HL-60 (cell line): ENCODE measurements around the gene MARCO.

ENCODE experiments used
- DNase-seq, 2 experiments: peaks; one replicate each; pipeline ENCODE4 v3.0.0-alpha.2; 2010 to 2020; ENCODE audit warnings: low read depth in 1 of 2, low spot score in 1 of 2
- H3K27ac ChIP-seq: fragments of 250-450 bp; sonication (Bioruptor Pico); replicated peaks from 2 replicates; pipeline ENCODE4 v1.5.1; 2020; ENCODE audit warnings: mild to moderate bottlenecking, moderate library complexity
- H3K27me3 ChIP-seq: fragments of 250-450 bp; sonication (Bioruptor Pico); 2 replicates; pipeline ENCODE4 v1.5.1; 2021; ENCODE audit warnings: mild to moderate bottlenecking, moderate library complexity; ENCODE audit not compliant: insufficient read depth, poor library complexity, severe bottlenecking
- H3K4me3 ChIP-seq: replicated peaks from 2 replicates; pipeline ENCODE4 v1.5.1; 2011; ENCODE audit warnings: mild to moderate bottlenecking, control low read depth, low read length; ENCODE audit not compliant: insufficient read depth
- CTCF ChIP-seq: IDR thresholded peaks from one replicate; pipeline ENCODE4 v1.5.1; 2011; ENCODE audit warnings: low read length, control low read depth, inconsistent platforms; ENCODE audit not compliant: insufficient read depth
- GABPA ChIP-seq: IDR thresholded peaks from 2 replicates; pipeline ENCODE4 v1.6.1; 2012; ENCODE audit warnings: low read depth
- POLR2AphosphoS5 ChIP-seq: IDR thresholded peaks from 2 replicates; pipeline ENCODE4 v1.6.1; 2012; ENCODE audit warnings: low read depth
- REST ChIP-seq: IDR thresholded peaks from 2 replicates; pipeline ENCODE4 v1.6.1; 2012; ENCODE audit warnings: low read depth; ENCODE audit not compliant: insufficient replicate concordance
- SPI1 ChIP-seq: IDR thresholded peaks from 2 replicates; pipeline ENCODE4 v1.6.1; 2012; ENCODE audit warnings: low read depth, mild to moderate bottlenecking, borderline replicate concordance

The MARCO gene

GRCh38 chr2:119012345-119013301, 70.6 kb downstream of the MARCO start:
- Histone ChIP-seq H3K27ac (no peak overlapping the region), H3K4me3 (no peak overlapping the region), H3K27me3 (peaks cover 15% of the 10 kb centered on the region)
- DNase-seq, result no peak
- no peak for TF ChIP-seq GABPA
- no peak for TF ChIP-seq POLR2AphosphoS5
- no peak for TF ChIP-seq SPI1
- no peak for TF ChIP-seq REST
- TF ChIP-seq CTCF, result no peak

- H3K27ac ChIP-seq, result no peak overlapping the region
- peaks cover 17% of the 10 kb centered on the region for H3K27me3 ChIP-seq
- DNase-seq, result no peak
- H3K4me3 ChIP-seq, result no peak overlapping the region
- TF ChIP-seq SPI1 (no peak), REST (no peak), GABPA (no peak), CTCF (no peak), POLR2AphosphoS5 (no peak)
Observed at GRCh38 chr2:119013671-119014070, 71.7 kb downstream of the MARCO start.

- Histone ChIP-seq H3K27me3 (peaks cover 6% of the 10 kb centered on the region), H3K4me3 (no peak overlapping the region), H3K27ac (no peak overlapping the region)
- no peak for TF ChIP-seq POLR2AphosphoS5
- TF ChIP-seq GABPA, result no peak
- TF ChIP-seq CTCF, result no peak
- no peak for TF ChIP-seq REST
- no peak for TF ChIP-seq SPI1
- DNase-seq, result no peak
Observed at GRCh38 chr2:119015845-119016244, 73.9 kb downstream of the MARCO start.
